ENCODE data around the gene GALNT13.

GRCh38 chr2:154480521-154480920, 608.8 kb downstream of the GALNT13 start:
- no peak for TF ChIP-seq POLR2A (IDR thresholded peaks at IDR 0.05; ENCODE audit: low read length)
- no peak for TF ChIP-seq GATA1 (IDR thresholded peaks at IDR 0.05; ENCODE audit: low read depth, low read length)
